Measurements from ENCODE around the gene TAL1.
"Not testable (repeated sequence)": the region's sequence is repeated elsewhere in the genome, so short reads cannot be mapped to it uniquely, and the experiment has no call there.

TAL1 gene

DNA sequence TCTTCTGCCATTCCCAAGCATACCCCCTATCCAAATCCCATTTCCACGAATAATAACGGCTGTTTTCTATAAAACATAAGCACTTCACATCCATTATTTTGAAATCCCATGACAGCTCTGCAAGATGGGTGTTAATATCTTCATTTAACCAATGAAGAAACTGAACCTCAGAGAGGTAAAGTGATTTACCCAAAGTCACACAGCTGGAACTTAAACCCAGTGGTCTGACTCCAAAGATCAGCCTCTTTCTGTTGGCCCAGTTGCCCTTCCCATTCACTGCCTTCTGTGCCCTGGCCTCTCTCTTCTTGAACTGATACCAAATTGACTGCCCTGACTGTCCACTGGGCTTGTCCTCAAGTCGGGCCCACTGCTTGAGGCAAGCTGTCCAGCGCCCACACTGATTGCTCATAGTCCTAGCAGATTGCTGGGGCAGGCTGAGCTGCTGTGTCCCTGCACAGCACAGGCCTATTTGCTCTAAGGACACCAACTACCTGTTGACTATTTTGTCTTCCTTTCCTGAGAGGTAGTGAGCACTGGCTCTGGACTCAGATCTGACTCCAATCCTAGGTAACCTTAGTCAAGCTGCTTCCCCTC lies 19.3 kb downstream of the TAL1 start:
- no peak for DNase-seq (ENCODE audit: low read depth in 2 of 2)

GRCh38 chr1:47211796-47212269 lies 20.2 kb downstream of the TAL1 start:
- DNase-seq (ENCODE audit: low read depth in 2 of 2), result no peak

- DNase-seq (ENCODE audit: low read depth in 2 of 2), result no peak
Measured at GRCh38 chr1:47210666-47211065, 21.4 kb downstream of the TAL1 start.

DNA sequence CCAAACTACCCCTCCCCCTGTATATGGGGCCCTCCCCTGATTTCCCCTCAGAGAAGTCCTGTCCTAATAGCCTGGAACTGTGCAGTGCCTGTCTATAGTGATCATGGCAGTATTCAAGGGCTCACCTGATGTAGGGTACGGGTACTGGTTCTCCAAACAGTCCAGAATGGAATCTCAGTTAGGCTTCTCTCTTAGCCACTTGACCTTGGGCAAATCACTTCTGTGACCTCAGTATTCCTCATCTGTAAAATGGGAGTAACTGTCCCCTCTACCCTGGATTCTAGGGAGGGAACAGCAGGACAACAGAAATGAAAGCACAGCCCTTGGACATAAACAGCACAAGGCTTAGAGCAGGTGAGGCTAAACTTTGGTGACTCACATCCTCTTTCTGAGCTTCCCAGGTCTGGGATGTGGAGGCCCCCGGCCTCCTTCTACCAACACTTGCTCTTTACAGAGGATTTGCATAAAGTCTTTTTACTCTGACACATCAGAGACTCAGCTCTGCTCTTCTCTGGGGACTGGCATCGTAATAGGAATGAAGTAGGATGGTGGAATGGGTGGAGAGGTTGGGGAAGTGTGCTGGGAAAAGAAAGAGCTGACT lies 22.2 kb downstream of the TAL1 start:
- DNase-seq (ENCODE audit: low read depth in 2 of 2), result no peak

GRCh38 chr1:47209091-47209490 lies 22.9 kb downstream of the TAL1 start:
- no peak for DNase-seq (ENCODE audit: low read depth in 2 of 2)

DNA sequence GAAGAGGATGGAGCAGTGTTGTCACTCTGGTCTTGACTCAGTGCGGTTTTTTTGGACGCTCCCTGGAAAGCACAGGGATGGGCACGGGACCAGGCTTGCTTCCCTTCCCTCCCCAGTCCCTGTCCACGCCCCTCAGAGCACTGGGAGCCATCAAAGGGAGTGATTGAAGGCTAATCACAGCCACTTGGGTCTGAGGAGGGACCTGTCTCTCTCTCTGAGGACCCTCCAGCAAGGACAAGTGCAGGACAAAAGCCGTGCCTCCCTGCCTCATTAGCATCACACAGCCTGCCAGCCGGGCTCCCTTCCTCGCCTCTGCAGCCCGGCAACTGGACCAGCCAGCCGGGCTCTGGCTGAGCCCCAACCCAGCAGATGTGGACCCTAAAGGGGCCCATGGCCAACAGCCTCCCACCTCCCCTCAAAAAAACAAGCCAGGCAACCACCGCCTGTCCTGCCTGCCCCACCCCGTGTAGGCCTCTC lies 23.6 kb downstream of the TAL1 start:
- no peak for DNase-seq (ENCODE audit: low read depth in 2 of 2)

GRCh38 chr1:47207803-47208373 lies 24.1 kb downstream of the TAL1 start:
- no peak for DNase-seq (ENCODE audit: low read depth in 2 of 2)

- no peak for DNase-seq (ENCODE audit: low read depth in 2 of 2)
Measured at GRCh38 chr1:47205918-47206317, 26.1 kb downstream of the TAL1 start.

GRCh38 chr1:47203504-47203903 lies 28.5 kb downstream of the TAL1 start:
- not testable (repeated sequence) for DNase-seq (ENCODE audit: low read depth in 2 of 2)

GRCh38 chr1:47201179-47201578 lies 30.8 kb downstream of the TAL1 start:
- no peak for DNase-seq (ENCODE audit: low read depth in 2 of 2)

GRCh38 chr1:47198214-47198613 lies 33.8 kb downstream of the TAL1 start:
- no peak for DNase-seq (ENCODE audit: low read depth in 2 of 2)

DNA sequence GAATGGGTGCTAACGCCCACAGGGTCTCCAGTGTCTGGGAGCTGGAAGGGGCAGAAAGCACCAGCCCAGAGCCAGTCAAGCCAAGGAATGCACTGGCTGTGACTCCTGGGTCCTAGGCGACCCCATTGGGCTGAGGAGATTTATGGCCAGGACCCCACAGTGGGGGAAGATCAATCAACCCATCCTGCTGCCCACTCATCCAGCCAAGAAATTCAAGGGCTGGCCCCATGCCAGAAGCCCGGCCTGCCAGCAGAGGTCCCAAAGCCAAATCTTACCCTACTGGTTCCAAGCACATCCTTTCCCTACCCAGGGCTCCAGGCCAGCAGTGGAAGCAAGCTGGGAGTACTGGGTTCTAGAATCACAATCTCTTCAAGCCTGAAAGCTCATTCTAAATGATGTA lies 35.4 kb downstream of the TAL1 start:
- no peak for DNase-seq (ENCODE audit: low read depth in 2 of 2)

DNA sequence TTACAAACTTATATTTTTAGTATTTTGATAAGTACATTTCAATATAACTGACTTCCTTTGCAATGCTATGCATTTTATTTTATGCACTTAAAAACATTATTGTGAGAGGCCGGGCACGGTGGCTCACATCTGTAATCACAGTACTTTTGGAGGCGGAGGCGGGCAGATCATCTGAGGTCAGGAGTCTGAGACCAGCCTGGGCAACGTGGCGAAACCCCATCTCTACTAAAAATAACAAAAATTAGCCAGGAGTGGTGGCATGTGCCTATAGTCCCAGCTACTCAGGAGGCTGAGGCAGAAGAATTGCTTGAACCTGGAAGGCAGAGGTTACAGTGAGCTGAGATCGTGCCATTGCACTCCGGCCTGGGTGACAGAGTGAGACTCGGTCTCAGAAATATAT lies 36.0 kb downstream of the TAL1 start:
- not testable (repeated sequence) for DNase-seq (ENCODE audit: low read depth in 2 of 2)

DNA sequence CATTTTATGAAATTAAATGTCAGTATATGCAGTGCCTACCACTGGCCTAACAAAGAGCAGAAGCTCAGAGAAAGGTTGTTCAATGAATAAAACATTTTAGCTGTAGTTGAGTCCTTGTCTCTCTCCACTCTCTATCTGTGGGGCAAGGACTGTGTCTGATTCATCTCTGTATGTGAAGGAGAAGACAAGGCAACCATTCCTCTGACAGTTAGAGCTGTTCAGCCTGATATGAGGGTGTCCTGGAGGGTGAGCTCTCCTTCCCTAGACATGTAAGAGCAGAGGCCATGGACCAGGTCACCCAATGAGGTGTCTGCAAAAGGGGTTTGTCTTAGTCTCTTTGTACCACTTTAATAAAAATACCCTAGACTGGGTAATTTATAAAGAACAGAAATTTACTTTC lies 37.7 kb downstream of the TAL1 start:
- DNase-seq (ENCODE audit: low read depth in 2 of 2), result no peak

DNA sequence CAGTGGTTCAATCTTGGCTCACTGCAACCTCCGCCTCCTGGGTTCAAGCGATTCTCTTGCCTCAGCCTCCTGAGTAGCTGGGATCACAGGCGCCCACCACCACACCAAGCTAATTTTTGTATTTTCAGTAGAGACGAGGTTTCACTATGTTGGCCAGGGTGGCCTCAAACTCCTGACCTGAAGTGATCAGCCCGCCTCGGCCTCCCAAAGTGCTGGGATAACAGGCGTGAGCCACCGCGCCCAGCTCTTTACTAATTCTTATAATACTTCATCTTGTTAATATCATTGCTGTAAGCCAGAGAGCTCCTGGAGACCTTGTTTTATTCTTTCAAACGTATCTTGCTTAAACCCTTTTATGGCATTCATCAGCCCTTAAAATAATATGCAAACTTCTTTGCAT lies 38.5 kb downstream of the TAL1 start:
- DNase-seq (ENCODE audit: low read depth in 2 of 2), result not testable (repeated sequence)

DNA sequence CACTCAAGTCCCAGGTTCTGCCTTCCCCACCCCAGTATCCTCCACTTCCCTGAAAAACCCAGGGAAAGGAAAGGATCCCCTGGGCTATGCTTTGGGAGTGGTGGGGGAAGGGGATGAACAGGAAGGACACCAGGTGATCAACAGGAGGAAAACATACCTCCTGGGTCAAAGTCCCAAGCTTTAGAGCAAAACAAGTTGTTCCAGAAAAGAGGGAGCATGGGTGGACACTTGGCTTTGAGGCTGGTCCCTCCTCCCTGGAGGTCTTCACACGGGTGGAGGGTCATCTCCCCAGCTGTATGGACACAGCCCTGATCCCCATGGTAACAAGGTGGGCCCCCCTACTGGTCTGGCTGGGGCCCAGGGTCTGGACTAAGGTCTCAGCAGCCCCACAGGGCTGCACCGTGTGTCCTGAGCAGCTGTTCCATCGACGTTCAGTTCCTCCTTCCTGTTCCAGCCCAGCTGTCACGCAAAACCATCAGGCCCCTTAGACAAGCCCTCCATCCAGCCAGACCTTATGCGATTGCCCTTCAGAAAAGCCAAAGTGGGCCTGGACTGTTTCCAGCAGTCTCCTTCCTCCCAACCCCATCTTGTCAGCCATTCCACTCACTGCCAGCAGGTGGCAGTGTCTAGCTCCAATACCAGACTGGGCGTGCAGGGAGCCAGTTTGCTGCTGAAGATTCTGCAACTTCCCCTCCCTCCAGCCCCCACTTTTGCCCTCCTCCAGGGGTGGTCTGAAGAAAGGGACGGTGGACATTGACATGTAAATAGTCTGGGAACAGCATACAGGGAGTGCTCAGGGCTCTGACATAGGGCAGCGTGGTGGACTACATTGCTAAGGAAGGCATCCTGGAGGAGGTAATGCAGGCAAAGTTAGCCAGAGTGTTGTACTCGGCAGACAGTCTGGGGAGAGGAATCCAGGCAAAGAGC lies 39.3 kb downstream of the TAL1 start:
- DNase-seq (ENCODE audit: low read depth in 2 of 2), result peak; percentile 43 to 57

GRCh38 chr1:47191940-47192457 lies 40.0 kb downstream of the TAL1 start:
- DNase-seq (ENCODE audit: low read depth in 2 of 2), result no peak

- DNase-seq (ENCODE audit: low read depth in 2 of 2), result no peak
Measured at GRCh38 chr1:47190857-47191256, 41.2 kb downstream of the TAL1 start.

GRCh38 chr1:47190509-47190855 lies 41.5 kb downstream of the TAL1 start:
- no peak for DNase-seq (ENCODE audit: low read depth in 2 of 2)

- no peak for DNase-seq (ENCODE audit: low read depth in 2 of 2)
Measured at GRCh38 chr1:47189844-47190508, 42.0 kb downstream of the TAL1 start, which contains the start of gene PDZK1IP1. Gene PDZK1IP1, minus strand, starts transcription at chr1:47190036. Its CDS starts 104 bp downstream, at chr1:47189932.
